GM21360 (cell line): ENCODE measurements around the gene COQ9.
"Not testable (repeated sequence)": the region's sequence is repeated elsewhere in the genome, so short reads cannot be mapped to it uniquely, and the experiment has no call there.

Experiments
- ATAC-seq: cut with Tn5 transposase; IDR thresholded peaks from one replicate; pipeline ENCODE4 v1.9.1; 2021; ENCODE audit warnings: mild to moderate bottlenecking, moderate library complexity; ENCODE audit not compliant: unreplicated experiment

Gene COQ9, protein sequence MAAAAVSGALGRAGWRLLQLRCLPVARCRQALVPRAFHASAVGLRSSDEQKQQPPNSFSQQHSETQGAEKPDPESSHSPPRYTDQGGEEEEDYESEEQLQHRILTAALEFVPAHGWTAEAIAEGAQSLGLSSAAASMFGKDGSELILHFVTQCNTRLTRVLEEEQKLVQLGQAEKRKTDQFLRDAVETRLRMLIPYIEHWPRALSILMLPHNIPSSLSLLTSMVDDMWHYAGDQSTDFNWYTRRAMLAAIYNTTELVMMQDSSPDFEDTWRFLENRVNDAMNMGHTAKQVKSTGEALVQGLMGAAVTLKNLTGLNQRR

DNA sequence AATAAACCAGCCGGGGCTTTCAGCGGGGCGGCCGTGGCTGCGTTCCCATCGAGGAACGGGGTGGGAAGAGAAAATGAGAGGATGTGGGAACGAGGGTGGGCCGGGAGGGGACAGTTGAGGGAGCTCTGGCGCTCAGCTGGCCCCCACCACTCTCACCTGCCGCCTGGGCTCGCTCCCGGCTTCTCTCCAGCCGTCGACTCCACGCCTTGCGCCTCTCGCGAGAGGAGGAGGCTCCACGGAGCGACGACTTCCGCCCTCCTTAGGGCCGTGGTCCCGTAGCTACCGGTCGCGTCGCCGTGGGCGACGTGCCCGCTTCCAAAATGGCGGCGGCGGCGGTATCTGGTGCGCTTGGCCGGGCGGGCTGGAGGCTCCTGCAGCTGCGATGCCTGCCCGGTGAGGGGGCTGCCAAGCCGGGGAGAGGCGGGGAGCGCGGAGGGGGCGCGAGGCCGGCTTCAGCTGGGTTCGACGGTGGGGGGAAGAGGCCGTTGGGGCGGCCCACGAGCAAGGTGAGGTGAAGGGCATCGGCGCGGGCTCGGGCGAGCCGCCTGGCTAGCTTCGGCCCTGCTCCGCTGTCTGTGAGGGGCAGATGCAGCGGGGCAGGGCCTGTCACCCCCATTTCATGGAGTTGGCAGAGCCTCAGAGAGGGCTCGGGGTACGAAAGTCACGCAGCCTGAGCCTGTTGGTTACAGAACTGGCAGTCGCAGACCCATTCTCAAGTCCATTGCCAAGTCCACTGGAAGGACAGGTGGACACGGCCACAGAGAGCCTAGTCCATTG, at the start of gene COQ9, which contains the start of gene CIAPIN1:
Gene COQ9 (plus strand): TSS at position 294 of the 777 bp plus-strand sequence. CDS start 27 bp downstream, at position 321.
Gene CIAPIN1 (minus strand): TSS at position 200 of the 777 bp plus-strand sequence. CDS start 6,457 bp downstream, outside the sequence.
- ATAC-seq, result peak; percentile 97

DNA sequence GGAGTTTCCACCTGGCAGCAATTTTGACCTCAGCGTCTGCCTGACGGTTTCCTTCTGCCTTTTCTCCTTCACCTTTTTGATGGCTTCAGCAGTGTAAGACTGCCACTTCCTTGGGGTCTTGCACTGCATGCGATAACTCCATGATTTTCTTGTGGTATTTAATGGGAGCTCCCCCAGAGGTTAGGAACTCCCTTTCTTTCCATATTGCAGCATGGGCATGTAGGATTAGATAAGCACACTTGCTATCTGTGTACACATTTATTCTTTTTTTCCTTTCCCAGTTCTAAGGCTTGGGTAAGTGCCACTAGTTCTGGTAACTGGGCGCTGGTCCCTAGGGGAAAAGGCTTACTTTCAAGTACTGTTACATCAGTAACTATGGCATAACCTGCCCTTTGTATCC, 49.8 kb upstream of the COQ9 start:
- not testable (repeated sequence) for ATAC-seq

DNA sequence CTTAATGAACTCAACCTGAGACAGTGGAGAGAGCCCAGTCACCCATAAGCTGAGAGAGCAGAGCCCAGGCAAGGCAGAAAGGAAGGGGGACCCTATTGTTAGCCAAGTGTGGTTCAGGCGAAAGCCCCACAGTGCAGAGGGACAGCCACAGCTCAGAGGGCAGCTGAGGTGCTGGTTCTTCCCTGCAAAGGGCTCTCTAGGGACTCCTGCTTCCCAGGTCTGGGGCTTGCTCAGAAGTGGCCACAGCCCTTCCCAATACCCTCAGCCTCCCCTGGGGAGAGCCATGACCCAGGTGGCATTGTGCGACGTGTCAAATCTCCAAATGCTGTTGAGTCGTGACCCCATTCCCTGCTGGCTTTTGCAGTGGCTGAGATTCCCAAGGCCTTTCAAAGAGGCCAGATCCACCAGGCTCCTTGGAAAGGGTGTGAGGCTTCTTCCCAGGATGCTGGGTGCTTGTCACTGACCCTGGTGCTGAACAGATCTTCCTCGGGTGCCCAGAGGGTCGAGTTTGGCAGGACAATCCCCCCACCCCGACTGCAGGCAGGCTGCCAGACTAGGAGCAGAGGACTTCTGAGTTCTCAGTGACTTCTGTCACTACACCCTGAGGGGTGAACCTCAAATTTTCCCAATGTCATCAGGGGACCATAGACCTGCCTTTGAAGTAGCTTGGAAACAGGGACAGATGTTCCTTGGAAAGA, 45.2 kb upstream of the COQ9 start:
- no peak for ATAC-seq

DNA sequence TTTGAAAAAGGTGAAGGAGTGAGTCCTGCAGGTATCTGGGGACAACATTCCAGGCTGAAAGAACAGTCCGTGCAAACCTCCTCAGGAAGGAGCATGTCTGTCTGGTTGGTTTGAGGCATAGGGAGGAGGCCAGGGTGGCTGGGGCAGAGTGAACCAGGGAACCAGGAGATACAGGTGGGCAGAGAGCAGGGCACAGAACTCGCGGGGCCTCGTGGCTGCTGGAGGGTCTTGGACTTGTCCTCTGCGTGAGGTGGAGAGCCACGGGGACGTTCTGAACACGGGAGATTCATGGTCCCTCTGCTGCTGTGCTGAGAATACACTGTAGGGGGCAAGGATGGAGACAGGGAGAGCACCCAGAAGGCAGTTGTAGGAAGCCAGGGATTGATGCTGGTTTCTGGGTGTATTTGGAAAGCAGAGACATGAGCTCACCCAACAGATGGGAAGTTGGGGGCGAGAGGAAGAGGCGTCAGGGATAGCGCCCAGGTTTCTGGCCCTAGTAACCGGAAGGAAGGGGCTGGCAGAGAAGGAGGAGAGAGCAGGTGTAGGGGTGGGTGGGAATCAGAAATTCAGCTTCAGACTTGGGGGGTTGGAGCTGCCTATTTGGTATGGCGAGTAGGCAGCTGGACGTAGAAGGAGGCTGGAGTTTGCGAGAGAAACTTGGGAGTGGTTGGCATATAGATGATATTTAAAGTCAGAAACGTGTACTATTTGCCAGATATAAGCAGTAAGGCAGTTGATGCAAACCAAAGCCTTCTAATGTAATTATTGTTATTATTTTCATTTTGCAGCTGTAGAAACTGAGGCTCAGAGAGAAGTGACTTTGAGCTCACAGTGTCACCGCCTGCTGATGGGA, 43.1 kb upstream of the COQ9 start, which contains the start of gene CCL17:
Gene CCL17 (plus strand): TSS at position 803 of the 853 bp plus-strand sequence. CDS start 9,166 bp downstream, outside the sequence.
- no peak for ATAC-seq

DNA sequence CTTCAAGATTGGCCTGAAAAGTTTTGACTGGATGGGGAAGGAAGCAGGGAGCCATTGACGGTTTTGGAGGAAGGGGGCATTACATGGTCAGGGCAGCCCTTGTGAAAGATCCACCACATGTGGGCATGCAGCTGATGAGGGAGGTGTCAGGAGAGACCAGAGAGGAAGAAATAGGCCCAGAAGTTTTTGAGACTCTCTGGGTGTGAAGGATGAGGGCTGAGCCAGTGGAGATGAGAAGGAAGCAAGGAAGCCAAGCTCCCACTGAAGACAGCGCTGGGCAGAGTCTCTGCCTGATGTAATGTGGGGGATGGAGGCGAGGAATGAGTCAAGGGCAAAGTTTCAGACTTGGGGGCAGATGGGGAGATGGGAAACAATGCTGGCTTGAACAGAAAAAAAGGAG, 42.2 kb upstream of the COQ9 start:
- ATAC-seq, result no peak

DNA sequence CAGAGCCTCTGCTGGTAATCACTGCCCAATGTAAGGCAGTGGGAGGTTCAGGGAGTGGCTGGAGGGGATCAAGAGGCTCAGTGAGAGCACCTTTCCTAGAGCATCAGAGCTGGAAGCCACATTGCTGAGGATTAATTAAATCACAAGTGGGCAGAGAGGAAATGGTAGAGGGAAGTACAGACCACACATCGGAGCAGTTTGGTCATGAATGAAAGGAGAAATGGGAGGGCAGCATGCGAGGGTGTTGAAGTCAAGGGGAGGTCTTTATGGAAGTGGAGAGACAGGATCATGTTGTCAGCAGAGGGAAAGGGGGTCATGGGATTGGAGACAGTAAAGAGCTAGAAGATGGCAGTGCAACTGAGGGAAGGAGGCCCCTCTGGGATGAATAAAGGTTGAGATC, 40.4 kb upstream of the COQ9 start:
- no peak for ATAC-seq

DNA sequence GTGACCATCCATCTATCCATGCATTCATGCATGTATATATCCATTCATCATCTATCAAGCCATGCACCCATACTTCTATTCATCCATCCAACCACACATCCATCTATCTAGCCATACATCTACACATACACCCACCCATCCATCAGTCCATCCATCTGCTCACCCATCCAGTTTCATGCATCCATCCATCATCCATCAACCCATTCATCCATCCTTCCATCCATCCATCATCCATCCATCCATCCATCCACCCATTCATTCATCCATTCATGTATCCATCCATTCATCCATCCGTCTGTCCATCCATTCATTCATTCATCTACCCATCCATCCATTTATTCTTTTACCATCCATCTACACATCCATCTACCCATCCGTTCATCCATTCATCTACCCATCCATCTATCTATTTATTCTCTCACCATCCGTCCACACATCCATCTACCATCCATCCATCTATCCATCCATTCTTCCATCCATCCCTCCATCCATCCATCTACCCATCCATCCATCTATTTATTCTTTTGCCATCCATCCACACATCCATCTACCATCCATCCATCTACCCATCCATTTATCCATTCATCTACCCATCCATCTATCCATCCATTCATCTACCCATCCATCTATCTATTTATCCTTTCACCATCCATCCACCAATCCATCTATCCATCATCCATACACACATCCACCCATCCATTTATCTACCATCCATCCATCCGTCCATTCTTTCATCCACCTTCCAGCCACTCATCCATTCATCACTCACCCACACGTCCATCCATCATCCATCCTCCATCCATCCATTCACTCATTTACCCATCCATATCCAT, 39.5 kb upstream of the COQ9 start:
- ATAC-seq, result no peak

DNA sequence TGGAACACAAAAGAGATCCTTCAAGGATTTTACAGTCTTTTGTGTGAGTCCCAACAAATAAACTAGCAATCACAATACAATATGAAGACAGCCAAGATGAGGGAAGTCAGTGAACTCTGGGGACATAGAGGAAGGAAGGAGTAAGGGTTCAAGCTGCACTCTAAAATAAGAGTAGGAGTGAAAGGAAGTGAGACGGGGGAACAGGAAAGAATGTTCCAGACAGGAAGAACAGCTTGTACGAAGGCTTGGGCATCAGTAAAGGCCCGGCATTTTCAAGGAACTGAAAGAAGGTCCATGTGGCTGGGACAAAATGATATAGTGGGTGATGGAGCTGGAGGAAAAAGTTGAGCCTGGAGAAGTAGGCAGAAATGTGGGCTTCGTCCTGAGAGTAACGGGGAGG, 38.2 kb upstream of the COQ9 start:
- no peak for ATAC-seq

DNA sequence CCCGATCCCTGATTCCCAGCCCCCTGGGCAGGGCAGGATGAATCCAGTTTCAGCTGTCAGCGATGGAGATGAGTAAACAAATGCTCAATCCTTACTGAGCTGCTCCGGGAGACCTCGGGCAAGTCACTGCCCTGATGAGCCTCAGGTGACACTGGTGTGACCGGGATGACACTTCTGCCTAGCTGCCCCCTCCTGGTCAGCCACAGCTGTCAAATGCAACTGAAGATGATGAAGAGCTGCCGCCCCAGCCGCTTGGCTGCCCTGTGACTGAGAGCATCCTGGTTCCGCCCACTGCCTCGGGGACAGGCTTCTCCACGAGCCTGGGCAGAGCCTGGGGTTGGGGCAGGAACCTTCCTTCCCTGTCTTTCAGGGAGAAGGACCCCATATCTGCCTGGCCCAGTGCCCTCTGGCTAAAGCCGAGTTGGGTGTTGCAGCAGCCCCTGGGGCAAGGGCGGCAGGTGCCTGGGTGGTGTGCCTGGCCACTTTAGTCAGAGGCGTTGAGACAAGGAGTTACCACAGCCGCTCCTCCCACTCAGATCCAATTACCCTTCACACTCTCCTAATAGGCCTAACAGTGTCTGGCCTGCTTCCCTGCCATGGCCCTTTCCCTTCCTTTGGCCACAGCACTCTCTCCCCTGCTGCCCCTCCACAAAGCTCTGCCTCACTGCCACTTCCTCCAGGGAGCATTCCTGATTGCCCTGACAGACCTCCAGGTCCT, 37.2 kb upstream of the COQ9 start:
- ATAC-seq, result no peak

DNA sequence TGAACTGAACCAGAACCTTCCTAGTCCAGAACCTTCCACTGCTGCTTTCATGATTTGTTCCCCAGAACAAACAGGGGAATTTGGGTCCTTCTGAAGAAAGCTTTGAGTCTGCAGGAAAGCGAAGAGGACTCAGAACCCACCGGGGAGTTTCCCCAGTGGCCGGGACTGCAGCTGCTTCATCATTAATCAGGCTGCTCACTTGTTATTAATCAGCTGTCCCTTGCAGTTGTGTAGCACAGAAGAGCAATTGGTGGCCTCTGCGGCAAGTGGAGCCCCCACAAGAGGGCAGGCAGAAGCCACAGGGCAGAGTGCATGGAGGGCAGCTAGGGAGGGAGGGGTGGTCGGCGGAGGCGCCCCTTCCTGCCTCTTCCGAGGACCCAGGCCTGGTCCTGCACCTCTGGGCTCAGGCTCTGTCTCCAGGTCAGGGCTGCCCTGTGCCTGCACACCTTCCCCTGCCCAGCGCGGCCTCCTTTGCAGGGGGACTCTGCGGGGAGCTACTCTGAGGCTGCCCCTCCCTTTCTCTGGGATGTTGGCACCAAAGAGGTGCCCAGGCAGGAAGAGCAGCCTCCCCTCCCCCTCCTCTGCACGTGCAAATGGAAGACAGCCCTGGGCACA, 35.8 kb upstream of the COQ9 start:
- no peak for ATAC-seq

DNA sequence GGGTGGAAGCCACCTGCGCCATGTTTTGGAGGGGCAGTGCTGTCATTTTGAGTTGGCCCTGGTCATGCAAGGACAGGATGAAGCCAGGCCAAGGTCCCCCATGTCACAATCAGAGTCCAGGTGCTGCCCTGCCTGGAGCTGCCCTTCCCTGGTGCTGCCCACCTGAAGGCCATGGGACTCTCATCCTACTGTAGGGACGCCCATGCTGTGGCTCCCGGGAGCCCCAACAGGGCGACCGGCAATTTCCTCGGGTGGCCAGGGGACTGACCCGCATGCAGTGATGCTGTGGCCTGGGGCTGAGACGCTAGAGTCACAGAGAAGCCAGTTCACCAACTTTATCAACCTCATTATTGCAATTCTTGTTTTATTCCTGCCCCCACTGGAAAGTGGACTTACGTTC, 34.7 kb upstream of the COQ9 start:
- no peak for ATAC-seq

DNA sequence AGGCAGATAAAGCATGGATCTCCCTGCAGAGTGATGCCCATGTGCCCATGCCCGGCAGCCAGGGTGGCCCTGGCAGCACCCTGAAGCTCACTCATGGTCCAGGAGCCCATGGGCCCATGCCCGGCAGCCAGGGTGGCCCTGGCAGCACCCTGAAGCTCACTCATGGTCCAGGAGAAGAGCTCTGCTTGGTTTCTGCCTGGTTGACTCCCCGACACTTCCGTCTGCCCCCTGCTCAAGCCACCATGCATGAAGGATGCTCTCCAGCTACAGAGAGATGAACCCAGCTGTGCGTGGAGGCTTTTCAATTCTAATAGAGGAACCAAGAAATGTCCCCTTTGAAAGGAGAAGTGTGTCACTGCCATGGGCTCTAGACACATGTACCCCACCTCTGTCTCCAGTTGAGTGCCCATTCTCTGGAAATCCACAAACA, 34.0 kb upstream of the COQ9 start:
- ATAC-seq, result peak; percentile 65

DNA sequence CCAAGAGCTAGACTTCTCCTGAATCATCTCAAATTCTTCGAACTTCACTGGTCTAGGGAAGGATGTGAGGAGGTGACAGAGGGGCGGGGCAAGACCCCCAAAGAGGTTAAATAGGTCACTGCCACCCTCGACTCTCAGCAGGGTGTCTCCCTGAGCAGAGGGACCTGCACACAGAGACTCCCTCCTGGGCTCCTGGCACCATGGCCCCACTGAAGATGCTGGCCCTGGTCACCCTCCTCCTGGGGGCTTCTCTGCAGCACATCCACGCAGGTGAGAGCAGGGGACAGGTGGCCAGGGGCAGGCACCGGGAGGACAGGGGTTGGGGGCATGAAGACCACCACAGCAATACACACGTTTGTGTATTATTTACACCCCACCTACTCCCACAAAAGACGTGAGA, 33.5 kb upstream of the COQ9 start:
- ATAC-seq, result no peak

DNA sequence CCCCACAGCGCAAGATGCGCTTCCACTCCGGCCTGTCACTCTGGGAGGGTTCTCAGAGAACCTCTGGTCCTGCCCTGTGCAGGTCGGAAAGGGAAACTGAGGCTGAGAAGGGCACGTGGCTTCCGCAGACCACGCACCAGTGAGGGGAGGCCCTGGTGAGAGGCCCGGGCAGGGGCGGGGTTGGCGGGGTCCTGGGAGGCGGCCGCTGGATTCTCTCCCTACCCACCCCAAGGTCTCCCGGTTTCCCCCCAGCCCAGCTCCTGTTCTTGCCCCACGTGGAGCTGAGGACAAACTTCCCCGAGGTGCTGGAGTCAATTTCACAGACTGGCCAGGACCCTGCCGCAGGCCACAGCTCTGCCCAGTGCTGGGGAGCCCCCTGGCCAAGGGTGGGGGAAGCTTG, 31.2 kb upstream of the COQ9 start:
- no peak for ATAC-seq

DNA sequence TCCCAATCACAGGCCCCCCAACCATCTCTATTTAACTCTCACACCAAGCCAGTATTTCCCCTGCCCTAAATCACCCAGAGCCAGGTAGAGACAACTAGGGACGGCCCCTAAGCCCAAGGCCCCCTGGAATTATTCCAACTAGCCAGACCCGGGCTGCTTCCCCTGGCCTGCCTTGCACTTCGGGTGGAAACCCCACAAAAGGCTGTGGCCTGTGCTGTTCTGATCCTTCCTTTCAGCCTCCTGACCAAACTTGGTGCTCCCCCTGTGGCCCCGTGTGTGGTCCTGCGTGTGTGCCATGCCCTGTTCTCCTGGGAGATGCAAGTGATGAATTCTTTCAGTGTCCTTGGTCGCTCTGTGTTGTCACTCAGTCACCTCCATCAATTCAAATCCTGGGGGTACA, 27.8 kb upstream of the COQ9 start:
- no peak for ATAC-seq

DNA sequence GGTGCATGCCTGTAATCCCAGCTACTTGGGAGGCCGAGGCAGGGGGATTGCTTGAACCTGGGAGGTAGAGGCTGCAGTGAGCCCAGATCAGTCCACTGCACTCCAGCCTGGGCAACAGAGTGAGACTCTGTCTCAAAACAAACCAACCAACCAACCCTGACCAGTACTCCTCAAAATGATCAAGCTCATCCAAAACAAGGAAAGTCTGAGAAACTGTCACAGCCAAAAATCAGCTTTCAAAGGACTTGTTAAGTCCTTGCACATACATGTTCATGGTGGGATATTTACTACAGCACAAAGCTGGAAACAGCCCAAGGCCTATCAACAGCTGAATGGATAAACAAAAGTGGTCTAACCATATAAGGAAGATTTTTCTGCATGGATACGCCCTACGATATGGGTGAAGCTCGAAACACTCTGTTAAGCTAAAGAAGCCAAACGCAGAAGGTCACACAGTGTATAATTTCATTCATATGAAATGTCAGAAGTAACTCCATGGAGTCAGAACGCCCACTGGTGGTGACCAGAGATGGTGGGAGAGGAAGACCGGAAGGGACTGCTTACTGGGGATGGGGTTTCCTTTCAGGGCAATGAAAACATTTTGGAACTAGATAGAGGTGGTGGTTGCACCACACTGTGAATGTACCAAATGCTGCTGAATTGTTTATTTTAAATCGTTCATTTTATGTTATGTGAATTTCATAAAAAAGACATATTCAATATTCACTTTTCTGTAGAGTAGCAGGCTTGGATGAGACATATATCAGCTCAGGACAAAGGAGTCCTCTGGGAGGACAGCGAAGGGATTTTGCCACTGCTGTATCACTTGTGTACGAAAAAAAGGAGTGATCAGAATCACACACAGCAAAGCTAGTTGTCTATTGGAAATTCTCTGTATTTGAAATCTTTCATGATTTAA, 25.0 kb upstream of the COQ9 start:
- no peak for ATAC-seq

DNA sequence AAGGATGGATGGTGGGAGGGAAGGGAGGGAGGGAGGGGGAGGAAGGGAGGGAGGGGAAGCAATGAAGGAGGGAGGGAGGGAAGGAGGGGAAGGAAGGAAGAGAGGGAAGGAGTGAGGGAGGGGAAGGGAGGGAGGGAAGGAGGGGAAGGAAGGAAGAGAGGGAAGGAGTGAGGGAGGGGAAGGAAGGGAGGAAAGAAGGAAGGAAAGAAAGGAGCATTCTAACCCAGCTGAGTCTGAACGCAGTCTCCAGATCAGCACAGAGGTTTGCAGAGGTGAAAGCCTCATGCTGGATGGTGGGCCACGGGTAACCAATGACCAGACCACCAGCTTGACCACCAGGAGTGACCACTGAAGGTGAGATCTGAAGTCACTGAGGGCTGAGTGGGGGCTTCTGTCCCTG, 24.1 kb upstream of the COQ9 start:
- ATAC-seq, result no peak

DNA sequence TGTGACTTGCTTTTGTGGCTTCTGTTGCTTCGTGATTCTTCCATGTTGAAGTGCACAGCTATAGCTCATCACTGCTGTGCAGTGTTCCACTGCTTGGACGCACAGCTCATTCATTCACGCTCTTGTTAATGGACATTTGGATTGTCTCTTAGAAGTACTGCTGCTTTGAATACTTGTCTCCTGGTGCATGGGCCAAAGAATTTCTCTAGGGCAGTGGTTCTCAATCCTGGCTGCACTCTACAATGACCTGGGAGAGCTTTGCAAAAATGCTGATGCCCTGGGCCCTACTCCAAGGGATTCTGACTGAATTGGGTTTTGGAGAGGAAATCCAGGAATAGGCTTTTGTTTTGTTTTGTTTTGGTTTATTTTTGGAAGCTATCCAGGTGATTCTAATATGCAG, 22.7 kb upstream of the COQ9 start:
- ATAC-seq, result no peak
